Naive thymus-derived CD8-positive, alpha-beta T cell (primary cell): Measurements from ENCODE around the gene FIGNL2. TPM values are rescaled to one million over a fixed set of nuclear protein-coding genes. Genes with fewer than 3 reads are reported as not detected.
"Not testable (repeated sequence)": the region's sequence is repeated elsewhere in the genome, so short reads cannot be mapped to it uniquely, and the experiment has no call there.

Experiments
- ATAC-seq, 2 donors: fragments of 150-1000 bp; cut with Tn5 transposase in 1 of 2; sonication (Bioruptor Pico), chemical (Tn5 transposase) in 1 of 2; 1 replicate in 1 of 2; 2 replicates in 1 of 2; pipeline ENCODE4 v1.10.0; 2021; ENCODE audit warnings: mild to moderate bottlenecking in 2 of 2, moderate library complexity in 2 of 2
- POLR2A ChIA-PET: fragments of 350-600 bp; sonication (Branson Sonifier 250); formaldehyde crosslinking; loops from one replicate; lab custom pipeline; 2021; ENCODE audit warnings: antibody characterized with exemption; lab: Charles Lee
- DNase-seq, 10 donors: peaks; one replicate each; pipeline versions ENCODE4 v3.0.0 to v3.0.0-alpha.2; 2020 to 2022
- H3K27ac Mint-ChIP-seq, 10 donors: one replicate each; pipeline ENCODE4 v1.8.0; 2020 to 2022; ENCODE audit warnings: mild to moderate bottlenecking in 10 of 10, mixed read lengths in 10 of 10, moderate library complexity in 4 of 10, inconsistent platforms in 1 of 10
- H3K27me3 Mint-ChIP-seq, 5 donors: one replicate each; pipeline ENCODE4 v1.8.0; 2021 to 2022; ENCODE audit warnings: mixed read lengths in 5 of 5
- H3K36me3 Mint-ChIP-seq, 3 donors: one replicate each; pipeline ENCODE4 v1.8.0; 2020 to 2022; ENCODE audit warnings: mixed read lengths in 3 of 3, mild to moderate bottlenecking in 2 of 3, inconsistent platforms in 1 of 3
- H3K4me1 Mint-ChIP-seq, 4 donors: one replicate each; pipeline ENCODE4 v1.8.0; 2021 to 2022; ENCODE audit warnings: mixed read lengths in 4 of 4
- H3K4me3 Mint-ChIP-seq, 10 donors: one replicate each; pipeline ENCODE4 v1.8.0; 2020 to 2022; ENCODE audit warnings: mild to moderate bottlenecking in 10 of 10, mixed read lengths in 10 of 10, moderate library complexity in 6 of 10, inconsistent platforms in 1 of 10
- H3K9me3 Mint-ChIP-seq, 9 donors: one replicate each; pipeline ENCODE4 v1.8.0; 2020 to 2022; ENCODE audit warnings: mixed read lengths in 9 of 9, mild to moderate bottlenecking in 3 of 9, inconsistent platforms in 1 of 9, moderate library complexity in 1 of 9
- polyA plus RNA-seq, 3 donors: library from polyadenylated mRNA; unstranded; fragments of 300-500 nt; fragmentation: Illumina TruSeq; gene quantifications; one replicate each; pipeline ENCODE4 v1.2.3, GENCODE V29; 2021
- total RNA-seq, 8 experiments: library from RNA in 2 of 8; stranded (reverse) in 2 of 8; gene quantifications; one replicate each; pipeline ENCODE4 v1.2.3 and lab custom pipeline; 2021 to 2026

Gene FIGNL2
- total and polyA plus RNA-seq, 5 experiments from 2014 or later = 0.08 to 3.2 (median 1.5) TPM; not detected in 1

DNA sequence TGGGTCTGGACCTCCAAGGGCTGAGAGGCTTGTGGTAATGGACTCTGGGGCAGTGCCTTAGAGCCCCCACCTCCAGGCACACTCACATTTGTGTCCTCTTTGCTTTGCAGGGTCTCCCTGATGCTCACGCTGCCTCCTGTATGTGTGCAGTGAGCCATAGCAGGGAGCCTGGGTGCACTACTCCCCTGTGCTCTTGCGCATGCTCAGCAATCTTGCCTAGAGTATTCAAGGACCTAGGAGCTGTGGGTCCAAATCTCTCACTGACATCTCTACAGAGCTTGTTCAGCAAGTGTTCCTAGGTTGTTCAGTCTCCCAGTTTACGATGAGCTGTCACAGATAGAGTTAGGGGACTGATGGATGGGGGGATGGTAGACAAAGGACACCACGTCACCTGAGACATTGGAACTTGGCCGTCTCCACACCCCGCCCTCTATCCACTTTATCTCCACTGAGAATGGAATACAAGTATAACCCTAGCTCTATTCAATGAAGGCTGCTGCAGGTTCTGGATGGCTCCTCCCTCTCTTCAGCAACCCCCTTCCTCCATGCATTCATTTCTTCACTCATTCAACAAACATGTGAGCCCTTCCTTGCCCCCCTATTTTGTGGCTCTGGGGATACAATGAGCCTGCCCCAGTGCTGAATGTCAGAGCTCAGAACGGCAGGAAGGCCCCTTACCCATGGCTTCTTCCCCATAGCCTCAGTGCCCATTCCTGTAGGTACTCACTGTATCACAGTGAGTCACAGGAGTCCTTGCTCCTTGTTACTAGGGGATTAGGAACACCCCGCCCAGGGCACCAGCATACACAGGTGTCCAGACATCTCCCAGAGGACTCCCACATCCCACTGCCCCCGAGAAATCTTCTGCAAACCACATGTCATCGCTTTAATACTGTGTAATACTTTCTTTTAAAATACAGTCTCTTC, 31.2 kb downstream of the FIGNL2 start:
- Mint-ChIP-seq H3K36me3 (no peaks in the 10 kb centered on the region), H3K9me3 (no peaks in the 10 kb centered on the region), H3K4me3 (peak overlapping the region in 3 of 10 donors; percentile 16 to 63 (median 21)), H3K27ac (peak overlapping the region in 1 of 10 donors; percentile 43), H3K4me1 (peaks cover 11 to 24% (median 21%) of the 10 kb centered on the region in 4 donors), H3K27me3 (peaks cover 0 to 10% (median 0%) of the 10 kb centered on the region in 5 donors)
- POLR2A ChIA-PET = no interaction called here
- ATAC-seq (no peak), DNase-seq (peak in 1 of 10 donors; percentile 21)

DNA sequence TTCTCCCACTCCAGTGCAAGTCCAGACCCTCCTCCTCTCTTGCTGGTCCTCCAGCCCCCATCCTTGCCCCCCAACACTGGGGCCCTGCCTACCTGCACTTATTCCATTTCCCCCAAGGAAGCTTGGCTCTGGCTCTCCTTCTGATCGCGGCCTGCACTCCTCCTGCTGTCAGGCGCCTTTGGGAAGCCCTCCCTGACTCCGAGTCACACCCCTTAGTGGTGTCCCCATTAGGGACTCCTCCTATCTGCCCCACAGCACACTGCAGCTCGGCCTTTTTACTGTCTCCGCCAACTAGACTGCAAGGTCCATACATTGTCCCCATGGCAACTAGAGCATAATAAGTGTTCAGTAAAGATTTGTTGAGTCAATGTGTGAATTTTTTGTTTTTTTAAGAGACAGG, 32.9 kb downstream of the FIGNL2 start:
- peak overlapping the region in 9 of 10 donors; percentile 21 to 90 (median 79) for H3K27ac Mint-ChIP-seq

DNA sequence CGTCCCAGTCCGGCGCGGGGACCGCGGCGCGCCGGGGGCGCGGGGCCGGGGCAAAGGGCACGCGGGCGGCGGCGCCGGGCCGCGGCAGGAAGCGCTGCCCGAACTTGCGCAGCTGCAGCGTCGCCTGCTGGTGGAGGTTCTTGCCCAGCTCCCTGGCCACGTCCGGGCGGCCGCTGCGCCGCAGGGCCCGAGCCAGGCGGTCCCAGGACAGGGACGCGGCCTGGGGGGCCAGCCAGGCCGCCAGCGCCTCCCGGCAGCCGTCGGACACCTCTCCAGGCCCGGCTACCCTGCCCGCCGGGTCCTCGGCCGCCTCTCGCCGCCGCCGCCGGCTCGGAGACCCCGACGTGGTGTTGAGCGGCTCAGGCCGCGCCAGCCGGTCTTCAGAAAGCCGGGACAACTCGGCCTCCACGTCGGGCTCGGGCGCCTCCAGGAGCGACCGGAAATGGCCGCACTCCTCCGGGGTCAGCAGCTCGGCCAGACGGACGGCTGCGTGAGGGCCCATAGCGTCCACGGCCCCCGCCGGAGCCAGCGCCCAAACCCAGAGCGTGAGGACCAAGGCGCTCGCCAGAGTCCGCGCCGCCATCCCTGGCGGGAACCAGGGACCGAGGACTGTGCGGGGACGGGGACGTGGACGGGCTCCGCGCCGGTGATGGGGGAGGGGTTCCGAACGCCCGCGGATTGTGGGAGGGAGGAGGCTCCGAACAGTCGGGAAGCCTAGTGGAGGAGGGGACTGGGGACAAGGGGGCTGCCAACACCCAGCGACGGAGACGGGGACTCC, 34.0 kb downstream of the FIGNL2 start:
- peak; percentile 34 to 81 (median 60) for DNase-seq
- Mint-ChIP-seq H3K9me3 (no peaks in the 10 kb centered on the region), H3K4me1 (peaks cover 7 to 16% (median 13%) of the 10 kb centered on the region in 4 donors), H3K27ac (peak overlapping the region in 8 of 10 donors; percentile 21 to 90 (median 83)), H3K36me3 (no peaks in the 10 kb centered on the region), H3K4me3 (peak overlapping the region; percentile 74 to 92 (median 82)), H3K27me3 (peaks cover 0 to 10% (median 0%) of the 10 kb centered on the region in 5 donors)
- POLR2A ChIA-PET = interaction anchor here (0.6 to 2.5 kb wide), 8 partner anchors 9 to 288 kb away, joined by 3 to 20 read pairs (median 4); no protein-coding TSS in a partner anchor
- peak; percentile 89 to 94 for ATAC-seq

More for the DNA sequence above, 32.9 kb downstream of the FIGNL2 start:
- Mint-ChIP-seq H3K4me3 (peak overlapping the region; percentile 74 to 92 (median 82)), H3K9me3 (no peaks in the 10 kb centered on the region), H3K4me1 (peaks cover 11 to 22% (median 19%) of the 10 kb centered on the region in 4 donors), H3K36me3 (no peaks in the 10 kb centered on the region), H3K27me3 (peaks cover 0 to 10% (median 0%) of the 10 kb centered on the region in 5 donors)
- DNase-seq (no peak), ATAC-seq (no peak)
- POLR2A ChIA-PET = interaction anchor here (0.9 to 1.5 kb wide), 2 partner anchors 70 to 139 kb away, joined by 3 read pairs; no protein-coding TSS in a partner anchor

DNA sequence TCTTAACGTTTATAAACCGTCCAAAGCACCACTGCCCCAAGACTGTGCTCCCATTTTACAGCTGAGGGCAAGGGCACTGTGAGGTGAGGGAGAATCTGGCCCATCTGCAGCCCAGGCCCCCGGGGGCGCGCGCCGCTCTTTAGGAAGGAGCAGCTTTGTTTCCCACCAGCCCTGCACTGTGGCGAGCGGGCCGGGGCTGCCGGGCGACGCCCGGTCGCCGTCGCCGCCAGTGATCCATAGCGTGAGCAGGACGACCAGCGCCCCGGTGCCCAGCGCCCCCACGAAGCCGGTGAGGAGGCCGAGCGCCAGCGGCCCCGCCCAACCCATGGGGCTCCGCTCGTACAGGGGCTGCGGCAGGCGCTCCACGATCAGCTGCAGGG, 34.6 kb downstream of the FIGNL2 start:
- Mint-ChIP-seq H3K27me3 (peaks cover 0 to 10% (median 0%) of the 10 kb centered on the region in 5 donors), H3K4me3 (peak overlapping the region; percentile 30 to 81 (median 62)), H3K9me3 (no peaks in the 10 kb centered on the region), H3K36me3 (no peaks in the 10 kb centered on the region), H3K27ac (peak overlapping the region in 2 of 10 donors; percentile 11 to 40), H3K4me1 (peaks cover 7 to 16% (median 11%) of the 10 kb centered on the region in 4 donors)
- ATAC-seq (no peak), DNase-seq (no peak)
- POLR2A ChIA-PET = interaction anchor here (0.6 to 2.5 kb wide), 7 partner anchors 10 to 287 kb away, joined by 3 to 20 read pairs (median 5); no protein-coding TSS in a partner anchor

DNA sequence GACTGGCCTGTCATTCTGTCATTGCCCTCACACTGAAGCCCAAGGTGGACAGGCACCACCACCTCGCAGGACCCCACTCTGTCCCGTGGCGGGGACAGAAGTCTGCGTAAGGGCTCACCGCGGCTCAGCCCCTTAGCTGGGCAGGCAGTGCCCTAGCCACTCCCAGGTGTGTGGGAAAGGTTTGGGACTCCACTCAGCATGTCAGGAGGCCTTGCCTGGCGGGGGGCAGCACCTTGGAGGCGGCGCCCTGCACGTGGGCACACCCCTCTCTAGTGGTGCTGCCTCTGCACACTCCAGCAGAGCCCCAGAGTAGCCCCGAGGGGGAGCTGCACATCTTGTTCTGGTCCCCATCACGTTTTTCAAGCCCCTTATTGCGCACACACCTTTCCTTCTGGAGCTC, 35.6 kb downstream of the FIGNL2 start:
- DNase-seq (no peak), ATAC-seq (no peak)
- Mint-ChIP-seq H3K27ac (no peak overlapping the region), H3K9me3 (no peaks in the 10 kb centered on the region), H3K36me3 (no peaks in the 10 kb centered on the region), H3K27me3 (peaks cover 0 to 10% (median 0%) of the 10 kb centered on the region in 5 donors), H3K4me3 (peak overlapping the region; percentile 57 to 81 (median 66)), H3K4me1 (peaks cover 7 to 15% (median 11%) of the 10 kb centered on the region in 4 donors)
- POLR2A ChIA-PET = interaction anchor here (2.5 kb wide), 1 partner anchor 32 kb away, joined by 20 read pairs; no protein-coding TSS in a partner anchor

DNA sequence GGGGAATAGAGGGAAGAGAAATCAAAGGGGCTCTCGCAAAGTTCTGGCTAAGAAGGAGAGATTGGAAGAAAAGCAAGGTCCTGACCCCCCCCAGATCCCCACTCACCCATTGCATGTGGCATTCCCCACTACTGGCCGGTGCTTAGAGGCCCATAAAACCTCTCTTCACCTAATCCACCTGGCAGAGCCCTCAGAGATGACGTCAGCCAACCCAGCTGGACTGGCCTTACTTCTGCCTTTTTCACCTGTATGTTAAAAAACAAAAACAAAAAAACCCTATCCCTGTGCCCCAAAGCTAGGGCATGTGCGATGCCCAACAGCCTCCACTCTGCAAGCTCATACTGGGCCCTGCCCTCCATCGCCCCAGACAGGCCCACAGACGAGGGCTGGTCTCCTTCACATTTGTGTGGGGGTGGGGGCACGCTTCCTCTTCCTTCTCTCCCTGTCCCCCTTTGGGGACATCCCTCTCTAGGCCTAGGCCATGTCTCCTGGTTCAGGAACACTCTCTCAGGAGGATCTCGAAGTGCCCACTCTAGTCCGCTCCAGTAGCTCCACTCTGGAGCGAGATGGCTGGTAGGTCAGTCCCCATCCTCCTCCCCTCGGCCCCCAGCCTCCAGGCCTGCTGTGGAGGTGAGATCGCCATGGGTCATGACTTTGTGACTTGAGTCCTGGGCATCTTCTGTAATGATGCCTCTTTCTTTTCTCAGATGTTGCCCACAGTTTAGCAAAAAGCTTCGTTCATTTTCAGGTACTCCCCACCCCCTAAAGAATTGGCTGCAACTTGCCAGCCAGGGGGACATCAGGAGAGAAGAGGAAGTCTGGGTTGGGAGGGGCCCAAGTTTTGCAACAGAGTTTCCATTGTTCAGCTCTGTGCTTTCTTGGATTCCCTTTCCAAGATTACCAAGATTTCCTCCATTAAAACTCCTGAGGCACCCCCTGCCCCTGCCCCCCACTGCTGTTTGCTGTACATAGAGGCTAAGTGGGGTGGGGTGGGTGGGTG, 37.0 kb downstream of the FIGNL2 start:
- H3K9me3 Mint-ChIP-seq = no peaks in the 10 kb centered on the region
- H3K27me3 Mint-ChIP-seq = peaks cover 0 to 9% (median 6%) of the 10 kb centered on the region in 5 donors
- POLR2A ChIA-PET = no interaction called here
- H3K27ac Mint-ChIP-seq = no peak overlapping the region
- no peak for ATAC-seq
- peaks cover 7 to 13% (median 10%) of the 10 kb centered on the region in 4 donors for H3K4me1 Mint-ChIP-seq
- H3K36me3 Mint-ChIP-seq = no peaks in the 10 kb centered on the region
- peak overlapping the region in 1 of 10 donors; percentile 7 for H3K4me3 Mint-ChIP-seq
- no peak for DNase-seq

DNA sequence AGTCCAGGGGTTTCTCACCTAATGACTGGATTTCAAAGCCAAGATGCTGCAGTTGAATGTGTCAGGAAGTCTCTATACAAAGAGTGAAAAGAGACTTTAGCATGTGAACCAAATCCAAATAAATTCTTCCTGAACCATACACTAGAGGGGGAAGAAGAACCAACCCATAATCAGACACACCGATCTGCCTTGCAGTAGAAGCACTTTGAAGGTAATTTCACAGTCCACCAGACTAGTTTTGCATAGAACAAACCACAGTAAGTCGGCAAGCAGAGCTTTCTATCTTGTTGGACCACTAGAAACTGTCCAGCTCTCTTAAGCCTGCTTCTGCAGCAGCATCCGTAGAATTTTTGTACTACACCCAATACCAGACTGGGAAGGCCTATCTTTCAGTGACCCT, 39.3 kb downstream of the FIGNL2 start:
- ATAC-seq = no peak
- H3K4me3 Mint-ChIP-seq = no peak overlapping the region
- H3K4me1 Mint-ChIP-seq = peaks cover 0 to 4% (median 0%) of the 10 kb centered on the region in 4 donors
- H3K36me3 Mint-ChIP-seq = no peaks in the 10 kb centered on the region
- POLR2A ChIA-PET = no interaction called here
- H3K9me3 Mint-ChIP-seq = no peaks in the 10 kb centered on the region
- no peak overlapping the region for H3K27ac Mint-ChIP-seq
- DNase-seq = no peak
- H3K27me3 Mint-ChIP-seq = peaks cover 0 to 13% (median 0%) of the 10 kb centered on the region in 5 donors

DNA sequence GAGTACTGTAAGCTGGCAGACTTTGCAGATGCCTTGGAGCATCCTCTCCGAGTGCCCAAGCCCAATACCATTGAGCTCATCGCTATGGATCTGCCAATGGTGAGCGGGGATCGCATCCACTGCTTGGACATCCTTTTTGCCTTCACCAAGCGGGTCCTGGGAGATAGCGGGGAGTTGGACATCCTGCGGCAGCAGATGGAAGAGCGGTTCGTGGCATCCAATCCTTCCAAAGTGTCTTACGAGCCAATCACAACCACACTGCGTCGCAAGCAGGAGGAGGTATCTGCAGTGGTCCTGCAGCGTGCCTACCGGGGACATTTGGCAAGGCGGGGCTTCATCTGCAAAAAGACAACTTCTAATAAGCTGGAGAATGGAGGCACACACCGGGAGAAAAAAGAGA, 41.6 kb downstream of the FIGNL2 start:
- no peak for DNase-seq

DNA sequence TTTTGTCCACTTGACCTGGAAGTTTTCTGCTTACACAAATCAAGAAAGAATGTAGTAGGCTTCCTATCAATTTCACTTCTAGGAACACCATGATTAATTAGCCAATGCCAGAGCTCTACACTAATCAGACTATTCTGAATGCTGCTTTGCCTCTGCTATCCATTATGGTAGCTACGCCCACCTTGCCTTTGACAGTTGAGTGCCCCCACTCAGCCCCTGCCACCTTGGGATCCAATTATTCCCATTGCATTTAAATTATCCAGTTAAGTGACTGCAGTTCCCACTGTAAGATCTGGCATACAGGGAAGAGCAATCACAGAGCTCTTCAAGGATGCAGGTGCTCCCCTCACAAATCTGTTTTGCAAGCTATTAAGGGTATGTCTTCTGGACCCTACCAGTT, 47.5 kb downstream of the FIGNL2 start:
- no peak for DNase-seq
- Mint-ChIP-seq H3K4me1 (no peaks in the 10 kb centered on the region), H3K27ac (no peak overlapping the region), H3K9me3 (no peaks in the 10 kb centered on the region), H3K4me3 (no peak overlapping the region), H3K27me3 (no peaks in the 10 kb centered on the region), H3K36me3 (no peaks in the 10 kb centered on the region)
- ATAC-seq = no peak
- POLR2A ChIA-PET = interaction anchor here (0.5 to 1.2 kb wide), 2 partner anchors 20 to 432 kb away, joined by 3 to 5 read pairs; no protein-coding TSS in a partner anchor

More for the DNA sequence above, 41.6 kb downstream of the FIGNL2 start:
- no peaks in the 10 kb centered on the region for H3K4me1 Mint-ChIP-seq
- ATAC-seq = no peak
- peak overlapping the region in 2 of 10 donors; percentile 16 to 27 for H3K27ac Mint-ChIP-seq
- peaks cover 0 to 13% (median 0%) of the 10 kb centered on the region in 5 donors for H3K27me3 Mint-ChIP-seq
- H3K36me3 Mint-ChIP-seq = no peaks in the 10 kb centered on the region
- POLR2A ChIA-PET = interaction anchor here (1.0 kb wide), 1 partner anchor 14 kb away, joined by 3 read pairs; no protein-coding TSS in a partner anchor
- H3K9me3 Mint-ChIP-seq = no peaks in the 10 kb centered on the region
- H3K4me3 Mint-ChIP-seq = no peak overlapping the region

DNA sequence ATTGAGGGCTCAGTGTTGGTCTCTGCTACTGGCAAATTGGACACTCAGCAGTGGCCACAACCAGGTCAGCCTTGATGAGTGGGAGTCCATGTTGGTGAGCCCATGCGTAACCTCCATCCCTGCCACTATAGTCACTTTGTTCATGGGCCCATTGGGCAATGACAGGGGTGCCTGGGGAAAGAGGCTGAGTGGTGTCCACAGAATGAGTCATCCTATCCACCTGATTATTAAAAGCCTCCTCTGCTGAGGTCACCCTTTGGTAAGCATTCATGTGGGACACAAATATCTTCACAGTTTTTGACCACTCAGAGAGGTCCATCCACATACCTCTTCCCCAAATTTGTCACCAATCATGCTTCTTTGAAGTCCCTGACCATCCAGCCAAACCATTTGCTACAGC, 50.0 kb downstream of the FIGNL2 start:
- H3K36me3 Mint-ChIP-seq = no peaks in the 10 kb centered on the region
- H3K27me3 Mint-ChIP-seq = no peaks in the 10 kb centered on the region
- no peaks in the 10 kb centered on the region for H3K4me1 Mint-ChIP-seq
- DNase-seq (no peak), ATAC-seq (no peak)
- no peaks in the 10 kb centered on the region for H3K9me3 Mint-ChIP-seq
- POLR2A ChIA-PET = no interaction called here
- H3K4me3 Mint-ChIP-seq = no peak overlapping the region
- H3K27ac Mint-ChIP-seq = no peak overlapping the region

DNA sequence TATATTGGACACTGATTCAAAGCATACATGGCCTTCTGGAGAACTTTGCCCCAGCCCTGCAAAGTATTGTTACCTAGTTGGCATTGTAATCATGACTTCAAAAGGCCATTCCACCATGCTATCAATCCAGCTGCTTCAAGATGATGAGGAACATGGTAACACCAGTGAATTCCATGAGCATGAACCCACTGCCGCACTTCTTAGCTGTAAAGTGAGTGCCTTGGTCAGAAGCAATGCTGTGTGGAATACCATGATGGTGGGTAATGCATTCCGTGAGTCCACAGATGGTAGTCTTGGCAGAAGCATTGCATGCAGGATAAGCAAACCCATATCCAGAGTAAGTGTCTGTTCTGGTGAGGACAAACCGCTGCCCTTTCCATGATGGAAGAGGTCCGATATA, 50.5 kb downstream of the FIGNL2 start:
- H3K27ac Mint-ChIP-seq, POLR2A ChIA-PET, DNase-seq, ATAC-seq, H3K9me3 Mint-ChIP-seq, H3K4me3 Mint-ChIP-seq, H3K27me3 Mint-ChIP-seq, H3K4me1 Mint-ChIP-seq, H3K36me3 Mint-ChIP-seq: not testable (repeated sequence)
